ENCODE data around the gene RIPPLY3.

DNA sequence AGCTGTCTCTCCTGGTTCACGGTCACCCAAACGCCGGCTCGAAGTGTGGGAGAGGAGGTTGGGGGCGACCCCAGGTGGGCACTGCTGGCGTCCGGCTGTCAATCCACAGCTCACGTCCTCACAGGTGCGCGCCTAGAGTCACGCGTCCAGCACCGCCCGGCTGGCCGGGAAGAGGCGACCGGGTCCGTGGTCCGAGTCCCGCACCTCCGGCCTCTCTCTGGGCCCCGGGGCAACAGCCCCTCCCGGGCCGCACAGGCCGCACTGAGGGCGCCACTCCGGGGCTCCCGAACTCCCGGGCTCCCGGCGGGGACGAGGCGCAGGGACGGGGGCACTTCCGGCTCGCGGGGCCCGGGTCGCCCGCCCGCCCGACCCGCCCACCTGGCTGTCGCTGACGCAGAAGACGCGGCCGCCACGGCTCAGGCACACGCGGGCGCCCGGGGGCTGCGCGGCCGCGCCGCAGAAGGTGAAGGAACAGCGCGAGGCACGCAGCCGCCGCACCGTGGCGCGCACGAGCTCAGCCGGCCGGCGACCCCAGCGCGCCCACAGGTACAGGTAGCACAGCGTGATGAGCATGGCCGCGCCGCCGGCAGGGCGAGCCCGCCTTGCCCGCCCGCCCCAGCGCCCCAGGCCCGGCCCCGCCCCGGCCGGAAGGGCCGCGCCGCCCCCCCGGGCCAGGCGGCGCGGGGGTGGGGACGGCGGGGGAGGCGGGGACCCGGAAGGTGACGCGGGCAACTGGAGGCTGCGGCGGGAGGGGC, 40.3 kb upstream of the RIPPLY3 start, which contains the start of gene HLCS:
- no peak for TF ChIP-seq EZH2 (IDR thresholded peaks at IDR 0.05; ENCODE audit: insufficient read depth, low read length)
- TF ChIP-seq, protein P1, sequence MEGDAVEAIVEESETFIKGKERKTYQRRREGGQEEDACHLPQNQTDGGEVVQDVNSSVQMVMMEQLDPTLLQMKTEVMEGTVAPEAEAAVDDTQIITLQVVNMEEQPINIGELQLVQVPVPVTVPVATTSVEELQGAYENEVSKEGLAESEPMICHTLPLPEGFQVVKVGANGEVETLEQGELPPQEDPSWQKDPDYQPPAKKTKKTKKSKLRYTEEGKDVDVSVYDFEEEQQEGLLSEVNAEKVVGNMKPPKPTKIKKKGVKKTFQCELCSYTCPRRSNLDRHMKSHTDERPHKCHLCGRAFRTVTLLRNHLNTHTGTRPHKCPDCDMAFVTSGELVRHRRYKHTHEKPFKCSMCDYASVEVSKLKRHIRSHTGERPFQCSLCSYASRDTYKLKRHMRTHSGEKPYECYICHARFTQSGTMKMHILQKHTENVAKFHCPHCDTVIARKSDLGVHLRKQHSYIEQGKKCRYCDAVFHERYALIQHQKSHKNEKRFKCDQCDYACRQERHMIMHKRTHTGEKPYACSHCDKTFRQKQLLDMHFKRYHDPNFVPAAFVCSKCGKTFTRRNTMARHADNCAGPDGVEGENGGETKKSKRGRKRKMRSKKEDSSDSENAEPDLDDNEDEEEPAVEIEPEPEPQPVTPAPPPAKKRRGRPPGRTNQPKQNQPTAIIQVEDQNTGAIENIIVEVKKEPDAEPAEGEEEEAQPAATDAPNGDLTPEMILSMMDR (IDR thresholded peaks at IDR 0.05; ENCODE audit: insufficient read depth, low read depth, low read length) = no peak
